Measurements from ENCODE around the gene SCN4B.

Gene SCN4B

GRCh38 chr11:118152552-118153471 is at the start of gene SCN4B:
SCN4B (minus strand) TSS chr11:118152823; CDS start chr11:118152673, 150 bp downstream.
- Histone ChIP-seq H2AFZ (ENCODE audit: low read depth, low read length) (no peak within 1 kb of the TSS), H4K20me1 (ENCODE audit: insufficient read depth, low read length) (peaks cover 12% of the 10 kb centered on the region; the same call in 1 of the 2 replicates), H3K27me3 (ENCODE audit: insufficient read depth, low read length, poor library complexity) (peaks cover 89% of the 10 kb centered on the region), H3K9ac (ENCODE audit: low read depth, low read length) (no peak within 1 kb of the TSS; the same call in 1 of the 2 replicates), H3K79me2 (ENCODE audit: insufficient read depth, low read length) (no peaks in the 10 kb centered on the region), H3K36me3 (ENCODE audit: insufficient read depth, low read length) (no peaks in the 10 kb centered on the region), H3K4me2 (ENCODE audit: insufficient read depth, low read length) (peak within 1 kb of the TSS; percentile 74), H3K4me1 (ENCODE audit: insufficient read depth, low read length) (peaks cover 10% of the 10 kb centered on the region), H3K27ac (ENCODE audit: low read length) (no peak within 1 kb of the TSS), H3K4me3 (ENCODE audit: low read depth in 1 of 2, low read length in 2 of 2) (peak within 1 kb of the TSS in 1 of 2 experiments; percentile 46; a peak in 2 of 4 replicates), H3K9me3 (ENCODE audit: insufficient read depth, low read length, severe bottlenecking) (no peaks in the 10 kb centered on the region)
- TF ChIP-seq EZH2 (IDR thresholded peaks at IDR 0.05; ENCODE audit: borderline replicate concordance, low read depth, low read length, severe bottlenecking) (peak; percentile 86), CTCF (IDR thresholded peaks at IDR 0.05; ENCODE audit: borderline replicate concordance, extremely low read depth, low read length, poor library complexity, severe bottlenecking) (no peak)
- ATAC-seq (ENCODE audit: insufficient read depth, low read depth) (peak; percentile 80), DNase-seq (peak; percentile 37)

DNA sequence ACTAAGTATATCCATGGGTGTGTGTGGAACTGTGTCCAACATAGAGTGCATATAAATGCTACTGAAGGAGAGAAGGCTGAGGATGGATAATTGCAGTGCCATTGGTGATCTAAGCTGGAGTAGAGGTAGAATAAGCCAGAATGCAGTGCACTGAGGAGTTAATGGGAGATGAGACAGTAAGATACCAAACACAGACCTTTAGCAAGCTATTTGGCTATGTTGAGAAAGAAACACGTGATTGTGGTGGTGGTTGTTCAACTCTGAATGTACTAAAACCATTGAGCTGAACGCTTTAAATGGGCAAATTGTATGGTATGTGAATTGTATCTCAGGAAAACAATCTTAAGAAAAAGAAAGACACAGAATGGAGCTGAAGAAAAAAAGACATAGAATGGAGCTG is 49.3 kb upstream of the SCN4B start:
- Histone ChIP-seq H3K36me3 (ENCODE audit: insufficient read depth, low read length) (no peaks in the 10 kb centered on the region), H3K9ac (ENCODE audit: low read depth, low read length) (no peak overlapping the region), H3K4me1 (ENCODE audit: insufficient read depth, low read length) (peaks cover 30% of the 10 kb centered on the region), H3K9me3 (ENCODE audit: insufficient read depth, low read length, severe bottlenecking) (no peaks in the 10 kb centered on the region), H3K27ac (ENCODE audit: low read length) (no peak overlapping the region), H4K20me1 (ENCODE audit: insufficient read depth, low read length) (no peaks in the 10 kb centered on the region), H3K4me2 (ENCODE audit: insufficient read depth, low read length) (no peak overlapping the region), H3K4me3 (ENCODE audit: low read depth in 1 of 2, low read length in 2 of 2) (no peak overlapping the region), H3K79me2 (ENCODE audit: insufficient read depth, low read length) (no peaks in the 10 kb centered on the region), H2AFZ (ENCODE audit: low read depth, low read length) (no peak overlapping the region), H3K27me3 (ENCODE audit: insufficient read depth, low read length, poor library complexity) (no peaks in the 10 kb centered on the region)
- TF ChIP-seq CTCF (IDR thresholded peaks at IDR 0.05; ENCODE audit: borderline replicate concordance, extremely low read depth, low read length, poor library complexity, severe bottlenecking) = no peak
- TF ChIP-seq EZH2 (IDR thresholded peaks at IDR 0.05; ENCODE audit: borderline replicate concordance, low read depth, low read length, severe bottlenecking) = no peak
- DNase-seq (no peak), ATAC-seq (ENCODE audit: insufficient read depth, low read depth) (no peak)

DNA sequence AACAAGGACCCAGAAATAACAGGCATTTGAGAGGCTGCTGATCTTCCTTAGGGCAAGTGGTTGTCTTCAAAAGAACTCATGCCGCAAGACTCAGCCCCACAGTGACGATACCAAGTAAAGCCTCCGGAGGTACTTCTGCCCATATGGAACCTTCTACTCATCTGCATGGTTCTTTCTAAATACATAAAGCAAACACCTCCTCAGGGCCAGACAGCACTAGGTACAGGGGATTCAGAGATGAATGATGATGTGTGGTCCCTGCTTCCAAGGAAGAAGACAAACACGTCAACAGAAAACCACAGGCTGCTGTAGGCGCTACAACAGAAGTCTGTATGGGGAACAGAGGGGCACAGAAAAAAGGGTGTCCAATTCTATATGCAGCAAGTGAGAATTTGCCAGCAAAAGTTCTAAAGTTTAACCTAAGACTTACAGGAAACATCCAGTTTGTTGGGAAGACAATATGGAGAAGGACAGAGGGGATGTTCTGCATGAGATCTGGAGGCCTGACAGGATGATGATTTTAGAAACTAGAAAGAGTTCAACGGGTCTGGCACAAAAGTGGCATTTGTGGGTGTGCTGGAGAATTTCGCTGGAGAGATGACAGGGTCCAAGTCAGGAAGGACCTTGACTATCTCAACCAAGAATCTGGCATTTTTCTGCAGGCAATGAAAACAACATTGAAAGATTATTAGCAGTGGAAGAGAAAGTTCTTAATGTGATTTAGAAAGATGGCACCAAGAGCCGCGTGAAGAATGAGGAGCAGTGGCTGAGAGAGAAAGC is 48.5 kb upstream of the SCN4B start:
- TF ChIP-seq CTCF (IDR thresholded peaks at IDR 0.05; ENCODE audit: borderline replicate concordance, extremely low read depth, low read length, poor library complexity, severe bottlenecking) = no peak
- TF ChIP-seq EZH2 (IDR thresholded peaks at IDR 0.05; ENCODE audit: borderline replicate concordance, low read depth, low read length, severe bottlenecking) = no peak
- Histone ChIP-seq H4K20me1 (ENCODE audit: insufficient read depth, low read length) (no peaks in the 10 kb centered on the region), H3K9ac (ENCODE audit: low read depth, low read length) (no peak overlapping the region), H3K27ac (ENCODE audit: low read length) (no peak overlapping the region), H3K27me3 (ENCODE audit: insufficient read depth, low read length, poor library complexity) (no peaks in the 10 kb centered on the region), H3K4me2 (ENCODE audit: insufficient read depth, low read length) (no peak overlapping the region), H3K9me3 (ENCODE audit: insufficient read depth, low read length, severe bottlenecking) (no peaks in the 10 kb centered on the region), H3K4me1 (ENCODE audit: insufficient read depth, low read length) (peaks cover 22% of the 10 kb centered on the region), H2AFZ (ENCODE audit: low read depth, low read length) (no peak overlapping the region), H3K36me3 (ENCODE audit: insufficient read depth, low read length) (no peaks in the 10 kb centered on the region), H3K79me2 (ENCODE audit: insufficient read depth, low read length) (no peaks in the 10 kb centered on the region), H3K4me3 (ENCODE audit: low read depth in 1 of 2, low read length in 2 of 2) (no peak overlapping the region)
- no peak for DNase-seq
- ATAC-seq (ENCODE audit: insufficient read depth, low read depth) = no peak

Measured in DND-41 (cell line).